Jurkat, Clone E6-1 (cell line): ENCODE data around the gene HPCAL1.
A peak's percentile ranks its signal among the peaks of the same experiment; 100 is the strongest.
"Not testable (repeated sequence)": the region's sequence is repeated elsewhere in the genome, so short reads cannot be mapped to it uniquely, and the experiment has no call there.

Experiments
- DNase-seq: peaks from one replicate; pipeline ENCODE4 v3.0.0-alpha.2; 2011; ENCODE audit warnings: low read depth, low spot score
- H3K4me3 ChIP-seq: 2 replicates; pipeline ENCODE4 v1.5.1; 2011; ENCODE audit warnings: mild to moderate bottlenecking, low read length, control low read depth, moderate library complexity

The HPCAL1 gene

DNA sequence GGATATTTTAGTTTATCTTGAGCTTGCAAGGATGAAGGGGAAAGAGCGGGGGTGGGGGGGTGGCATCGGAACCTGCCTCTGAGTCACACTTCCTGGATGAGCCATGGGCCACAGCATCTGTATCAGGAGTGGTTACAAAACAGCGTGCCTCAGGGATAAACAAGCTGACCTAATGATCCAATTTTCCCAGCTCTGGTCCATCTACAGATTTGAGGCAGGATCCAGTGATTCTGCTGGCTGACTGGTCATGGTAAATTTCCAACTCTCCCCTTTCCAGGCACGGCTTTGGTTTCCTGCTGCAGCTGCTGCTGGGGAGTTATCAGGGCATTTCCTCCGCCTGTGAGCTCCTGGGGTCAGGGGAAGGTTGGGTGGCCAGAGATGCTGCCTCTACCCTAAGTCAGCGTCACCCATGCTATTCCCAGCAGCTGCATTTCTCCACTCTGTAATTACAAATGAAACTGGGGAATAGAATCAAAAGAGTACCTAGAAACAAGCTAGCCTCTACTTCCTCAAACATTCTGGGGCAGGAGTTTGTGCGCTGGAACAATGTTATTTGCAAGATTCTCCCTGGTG, 4.7 kb upstream of the HPCAL1 start:
- DNase-seq, result no peak
- H3K4me3 ChIP-seq, result no peak overlapping the region

DNA sequence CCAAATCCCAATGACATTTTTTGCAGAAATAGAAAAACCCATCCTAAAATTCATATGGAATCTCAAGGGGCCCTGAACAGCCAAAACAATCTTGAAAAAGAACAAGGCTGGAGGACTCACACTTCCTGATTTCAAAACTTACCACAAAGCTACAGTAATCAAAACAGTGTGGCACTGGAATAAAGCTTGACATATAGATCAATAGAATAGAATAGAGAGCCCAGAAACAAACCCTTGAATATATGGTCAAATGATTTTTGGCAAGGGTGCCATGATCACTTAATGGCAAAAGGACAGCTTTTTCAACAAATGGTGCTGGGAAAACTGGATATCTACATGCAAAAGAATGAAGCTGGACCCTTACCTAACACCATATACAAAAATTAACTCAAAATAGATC, 3.9 kb upstream of the HPCAL1 start:
- not testable (repeated sequence) for H3K4me3 ChIP-seq, DNase-seq

DNA sequence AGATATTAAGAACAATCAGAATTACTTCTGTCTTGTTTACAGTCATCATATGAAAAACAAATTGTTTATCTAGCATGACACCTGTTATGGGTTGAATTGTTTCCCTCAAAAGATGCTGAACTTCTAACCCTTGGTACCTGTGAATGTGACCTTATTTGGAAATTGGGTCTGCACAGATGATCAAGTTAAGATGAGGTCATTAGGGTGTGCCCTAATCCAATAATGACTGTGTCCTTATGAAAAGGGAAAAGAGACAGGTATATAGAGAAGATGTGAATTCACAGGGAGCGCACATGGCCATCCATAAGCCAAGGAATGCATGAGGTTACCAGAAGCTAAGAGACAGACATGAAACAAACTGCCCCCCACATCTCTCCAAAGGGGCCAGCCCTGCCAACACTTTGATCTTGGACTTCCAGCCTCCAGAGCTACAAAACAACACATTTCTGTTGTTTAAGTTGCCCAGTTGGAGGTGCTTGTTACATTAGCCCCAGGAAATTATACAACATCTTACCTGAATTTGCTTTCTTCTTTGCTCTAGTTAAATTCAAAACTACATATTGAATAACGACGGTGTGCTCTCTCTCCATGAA, 2.3 kb upstream of the HPCAL1 start:
- no peak overlapping the region for H3K4me3 ChIP-seq
- DNase-seq, result no peak

GRCh38 chr2:10300997-10301940, 1.4 kb upstream of the HPCAL1 start:
- peak; percentile 65 for DNase-seq

DNA sequence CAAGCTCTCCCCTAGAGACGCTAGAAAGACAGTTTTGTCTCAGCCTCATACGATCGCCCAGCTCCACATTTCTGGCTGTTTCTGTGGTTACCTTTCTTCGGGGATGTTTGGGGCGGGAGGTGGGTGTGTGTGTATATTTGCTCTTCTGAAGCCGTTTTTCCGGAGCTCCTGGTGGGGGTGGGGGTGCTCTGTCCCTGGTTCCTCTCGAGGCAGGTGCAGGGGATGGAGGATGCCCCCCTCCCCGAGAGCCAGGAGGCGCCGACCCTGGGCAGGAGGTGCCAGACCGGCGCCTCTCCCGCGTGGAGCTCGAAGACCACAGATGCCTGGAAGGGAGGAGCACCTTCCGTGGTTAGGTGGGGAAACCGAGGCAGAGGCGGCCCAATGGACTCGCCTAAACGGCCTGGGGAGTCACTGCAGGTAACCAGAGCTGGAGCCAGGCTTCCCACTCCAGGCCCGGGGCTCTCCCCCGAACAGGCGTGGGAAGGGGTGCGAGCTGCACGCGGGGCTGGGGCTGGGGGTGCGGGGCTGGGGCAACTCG, 694 bp upstream of the HPCAL1 start:
- DNase-seq, result no peak
- H3K4me3 ChIP-seq, result peak overlapping the region; percentile 55

More at GRCh38 chr2:10300997-10301940, 1.4 kb upstream of the HPCAL1 start:
- H3K4me3 ChIP-seq, result peak overlapping the region; percentile 55

- peak overlapping the region; percentile 55 for H3K4me3 ChIP-seq
- DNase-seq, result no peak
Observed at GRCh38 chr2:10303181-10303693, 533 bp downstream of the HPCAL1 start.

GRCh38 chr2:10303694-10304378, 1.1 kb downstream of the HPCAL1 start:
- H3K4me3 ChIP-seq, result peak overlapping the region; percentile 55
- DNase-seq, result no peak

GRCh38 chr2:10304458-10305253, 2.0 kb downstream of the HPCAL1 start:
- no peak overlapping the region for H3K4me3 ChIP-seq
- no peak for DNase-seq

- peak; percentile 72 for DNase-seq
- no peak overlapping the region for H3K4me3 ChIP-seq
Observed at GRCh38 chr2:10305254-10305635, 2.5 kb downstream of the HPCAL1 start.

DNA sequence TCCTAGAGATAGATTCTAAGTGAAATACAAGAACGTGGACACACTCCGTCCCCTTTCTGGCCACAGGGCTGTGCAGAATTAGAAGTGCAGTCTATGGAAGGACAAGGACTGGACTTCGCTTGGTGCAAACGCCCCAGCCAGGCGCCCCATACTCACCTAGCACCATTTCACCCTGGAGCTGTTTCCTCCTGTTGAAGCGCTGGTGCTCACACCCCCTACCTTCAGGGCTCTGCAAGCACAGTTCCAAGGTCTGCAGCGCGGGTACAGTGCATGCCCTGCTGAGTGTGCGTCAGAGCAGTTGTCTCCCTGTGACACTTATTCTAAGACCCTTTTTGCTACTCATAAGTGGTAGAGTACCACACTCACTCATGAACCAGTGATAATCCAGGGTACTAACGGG, 3.0 kb downstream of the HPCAL1 start:
- DNase-seq, result peak; percentile 55
- H3K4me3 ChIP-seq, result no peak overlapping the region

GRCh38 chr2:10306901-10307463, 4.3 kb downstream of the HPCAL1 start:
- no peak for DNase-seq
- H3K4me3 ChIP-seq, result no peak overlapping the region

DNA sequence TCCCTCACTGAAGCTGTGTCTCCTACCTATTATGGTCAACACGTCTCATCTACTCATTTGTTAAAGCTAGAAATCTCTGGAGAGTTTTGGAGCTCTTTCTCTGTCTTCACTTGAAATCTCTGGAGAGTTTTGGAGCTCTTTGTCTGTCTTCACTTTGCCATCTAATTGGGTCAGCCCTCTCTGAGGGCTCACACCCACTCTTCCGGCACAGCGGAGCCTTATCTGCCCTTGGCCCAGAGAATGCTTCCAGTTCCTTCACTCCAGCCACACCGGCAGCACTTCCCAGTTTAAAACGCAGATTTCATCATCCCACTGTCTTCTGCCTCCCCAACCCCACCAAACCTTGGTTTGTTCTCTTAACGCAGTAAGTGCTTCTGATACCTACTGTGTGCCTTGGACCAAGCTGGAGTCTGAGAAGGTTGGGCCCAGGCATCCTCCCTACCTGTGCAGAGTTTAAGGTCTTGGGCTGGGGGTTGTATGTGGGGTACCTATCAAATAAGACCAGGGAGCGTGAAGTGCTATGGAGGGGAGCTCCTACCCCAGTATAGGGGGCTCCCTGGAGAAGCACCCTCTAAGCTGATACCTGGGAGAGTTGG, 5.0 kb downstream of the HPCAL1 start:
- no peak overlapping the region for H3K4me3 ChIP-seq
- DNase-seq, result no peak

DNA sequence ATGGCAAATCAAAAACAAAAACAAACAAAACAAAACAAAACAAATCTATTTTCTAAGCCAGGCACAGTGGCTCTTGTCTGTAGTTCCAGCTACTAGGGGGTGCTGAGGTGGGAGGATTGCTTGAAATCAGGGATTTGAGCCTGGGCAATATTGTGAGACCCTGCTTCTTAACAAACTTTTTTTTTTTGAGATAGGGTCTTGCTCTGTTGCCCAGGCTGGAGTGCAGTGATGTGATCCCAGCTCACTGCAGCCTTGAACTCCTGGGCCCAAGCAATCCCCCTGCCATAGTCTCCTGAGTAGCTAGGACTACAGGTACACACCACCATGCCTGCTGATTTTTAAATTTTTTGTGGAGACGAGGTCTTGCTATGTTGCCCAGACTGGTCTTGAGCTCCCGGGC, 6.2 kb downstream of the HPCAL1 start:
- H3K4me3 ChIP-seq, result no peak overlapping the region
- no peak for DNase-seq

- DNase-seq, result no peak
- H3K4me3 ChIP-seq, result no peak overlapping the region
Observed at GRCh38 chr2:10309286-10309685, 6.6 kb downstream of the HPCAL1 start.

GRCh38 chr2:10310309-10310888, 7.7 kb downstream of the HPCAL1 start:
- H3K4me3 ChIP-seq, result no peak overlapping the region

DNA sequence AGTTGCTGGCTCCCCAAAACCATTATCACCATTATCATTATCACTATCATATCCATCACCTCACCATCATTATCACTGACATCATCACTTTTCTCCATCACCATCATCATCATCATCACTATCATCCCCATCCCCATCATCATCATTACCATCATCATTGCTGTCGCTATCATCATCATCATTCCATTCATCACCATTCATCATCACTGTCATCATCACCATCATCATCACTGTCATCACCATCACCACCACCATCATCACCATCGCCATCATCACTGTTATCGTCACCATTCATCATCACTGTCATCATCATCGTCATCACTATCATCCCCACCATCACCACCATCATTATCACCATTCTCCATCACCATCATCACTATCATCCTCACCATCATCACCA, 9.0 kb downstream of the HPCAL1 start:
- DNase-seq, result no peak
- no peak overlapping the region for H3K4me3 ChIP-seq

More at GRCh38 chr2:10310309-10310888, 7.7 kb downstream of the HPCAL1 start:
- no peak for DNase-seq

- DNase-seq, result no peak
Observed at GRCh38 chr2:10312437-10312957, 9.8 kb downstream of the HPCAL1 start.

More at GRCh38 chr2:10312437-10312957, 9.8 kb downstream of the HPCAL1 start:
- H3K4me3 ChIP-seq, result no peak overlapping the region
